HCT116 (cell line): ENCODE data around the gene CYP2A13. TPM values are rescaled to one million over a fixed set of nuclear protein-coding genes. Genes with fewer than 3 reads are reported as not detected.
"Not testable (repeated sequence)": the region's sequence is repeated elsewhere in the genome, so short reads cannot be mapped to it uniquely, and the experiment has no call there.

Experiments
- ATAC-seq: fragments of 200-7000 bp; cut with Tn5 transposase; 2 replicates; pipeline ENCODE4 v1.9.1; 2020; ENCODE audit warnings: mild to moderate bottlenecking, moderate library complexity
- BruUV-seq: library from RNA; stranded (reverse); fragments of 400-500 nt; replicated peaks from 2 replicates; lab custom pipeline; 2021; lab: Mats Ljungman, UMichigan
- CTCF ChIA-PET: fragments of 300-600 bp; sonication (Branson Sonifier 250); formaldehyde crosslinking; loops from one replicate; lab custom pipeline; 2021; ENCODE audit warnings: antibody characterized with exemption; lab: Charles Lee
- POLR2A ChIA-PET: fragments of 300-600, 350-600 bp; sonication (Branson Sonifier 250); formaldehyde crosslinking; loops from one replicate; lab custom pipeline; 2021; ENCODE audit warnings: antibody characterized with exemption; lab: Charles Lee
- RAD21 ChIA-PET, 2 experiments: fragments of 300-600 bp; sonication (Branson Sonifier 250); formaldehyde crosslinking; loops; one replicate each; lab custom pipeline; 2023; ENCODE audit warnings: low total read pairs in 2 of 2; ENCODE audit not compliant: uncharacterized antibody in 2 of 2, unreplicated experiment in 2 of 2, low non-redundant PET in 1 of 2; lab: Charles Lee
- DNase-seq: peaks from one replicate; pipeline ENCODE4 v3.0.0-alpha.2; 2010; ENCODE audit warnings: low read depth, low spot score
- H2AFZ ChIP-seq: fragments of 200-600 bp; shearing (Covaris generic), sonication (generic); 2 replicates; pipeline ENCODE4 v1.6.1; 2017; ENCODE audit warnings: low read depth, mixed run types, mixed read lengths, antibody characterized with exemption, low read length; ENCODE audit not compliant: poor library complexity, severe bottlenecking
- H3K27ac ChIP-seq: 2 replicates; pipeline ENCODE4 v1.5.1; 2012; ENCODE audit warnings: low read depth, low read length
- H3K27me3 ChIP-seq: fragments of 200-600 bp; sonication (generic); 2 replicates; pipeline ENCODE4 v1.6.1; 2016; ENCODE audit warnings: mixed run types, low read length, mixed read lengths; ENCODE audit not compliant: insufficient read depth
- H3K36me3 ChIP-seq, 2 experiments: fragments of 200-500 bp in 1 of 2; fragments of 200-600 bp in 1 of 2; sonication (Bioruptor generic) in 1 of 2; sonication (generic) in 1 of 2; 2 replicates each; pipeline versions ENCODE4 v1.5.1 to v1.6.1; 2014 to 2016; ENCODE audit warnings: low read length in 2 of 2, inconsistent platforms in 1 of 2, mixed read lengths in 1 of 2, mixed run types in 1 of 2; ENCODE audit not compliant: insufficient read depth in 2 of 2, control insufficient read depth in 1 of 2
- H3K4me1 ChIP-seq, 2 experiments: fragments of 200-600 bp in 1 of 2; sonication (generic) in 1 of 2; 2 replicates each; pipeline versions ENCODE4 v1.5.1 to v1.6.1; 2012 to 2017; ENCODE audit warnings: low read length in 2 of 2, inconsistent platforms in 1 of 2, mild to moderate bottlenecking in 1 of 2, mixed read lengths in 1 of 2, mixed run types in 1 of 2, moderate library complexity in 1 of 2; ENCODE audit not compliant: insufficient read depth in 2 of 2, control insufficient read depth in 1 of 2
- H3K4me2 ChIP-seq: fragments of 200-600 bp; sonication (generic); 2 replicates; pipeline ENCODE4 v1.6.1; 2017; ENCODE audit warnings: mixed run types, low read length, mixed read lengths
- H3K4me3 ChIP-seq, 2 experiments: fragments of 200-600 bp in 1 of 2; sonication (generic) in 1 of 2; replicated peaks in 1 of 2; 2 replicates each; pipeline ENCODE4 v1.5.1; 2011 to 2016; ENCODE audit warnings: low read length in 2 of 2, control low read depth in 1 of 2, low read depth in 1 of 2, mild to moderate bottlenecking in 1 of 2, mixed read lengths in 1 of 2, mixed run types in 1 of 2
- H3K79me2 ChIP-seq: fragments of 200-600 bp; sonication (generic); 2 replicates; pipeline ENCODE4 v1.6.1; 2017; ENCODE audit warnings: mild to moderate bottlenecking, mixed run types, low read length, moderate library complexity, mixed read lengths; ENCODE audit not compliant: insufficient read depth
- H3K9ac ChIP-seq: fragments of 200-600 bp; sonication (generic); 2 replicates; pipeline ENCODE4 v1.6.1; 2016; ENCODE audit warnings: low read length, mixed read lengths
- H3K9me2 ChIP-seq: fragments of 200-600 bp; sonication (generic), shearing (Covaris generic); 2 replicates; pipeline ENCODE4 v1.6.1; 2017; ENCODE audit warnings: mixed run types, mild to moderate bottlenecking, moderate library complexity; ENCODE audit not compliant: insufficient read depth
- H3K9me3 ChIP-seq, 2 experiments: fragments of 200-500 bp in 1 of 2; fragments of 200-600 bp in 1 of 2; sonication (Bioruptor generic) in 1 of 2; sonication (generic) in 1 of 2; 2 replicates each; pipeline ENCODE4 v1.6.1; 2014 to 2017; ENCODE audit warnings: low read length in 2 of 2, mixed read lengths in 2 of 2, inconsistent platforms in 1 of 2, low read depth in 1 of 2, mild to moderate bottlenecking in 1 of 2, mixed run types in 1 of 2, moderate library complexity in 1 of 2; ENCODE audit not compliant: control insufficient read depth in 1 of 2, insufficient read depth in 1 of 2
- H4K20me1 ChIP-seq: fragments of 200-600 bp; sonication (generic), shearing (Covaris generic); 2 replicates; pipeline ENCODE4 v1.6.1; 2017; ENCODE audit warnings: mixed run types, mild to moderate bottlenecking, moderate library complexity; ENCODE audit not compliant: insufficient read depth
- EZH2 ChIP-seq: fragments of 200-600 bp; sonication (generic); IDR thresholded peaks from 2 replicates; pipeline ENCODE4 v1.6.1; 2017; ENCODE audit warnings: antibody characterized with exemption, mixed run types
- FOSL1 ChIP-seq: IDR thresholded peaks from 2 replicates; pipeline ENCODE4 v1.6.1; 2012; ENCODE audit warnings: low read depth
- JUND ChIP-seq: IDR thresholded peaks from 2 replicates; pipeline ENCODE4 v1.6.1; 2012
- MAX ChIP-seq: IDR thresholded peaks from 2 replicates; pipeline ENCODE4 v1.6.1; 2012
- POLR2AphosphoS5 ChIP-seq: IDR thresholded peaks from 2 replicates; pipeline ENCODE4 v1.6.1; 2011; ENCODE audit warnings: mild to moderate bottlenecking, low read depth, low read length, moderate library complexity
- RAD21 ChIP-seq: IDR thresholded peaks from 2 replicates; pipeline ENCODE4 v1.6.1; 2012; ENCODE audit warnings: low read depth, mild to moderate bottlenecking
- SIN3A ChIP-seq: IDR thresholded peaks from 2 replicates; pipeline ENCODE4 v1.6.1; 2012; ENCODE audit warnings: low read depth
- SRF ChIP-seq: IDR thresholded peaks from 2 replicates; pipeline ENCODE4 v1.6.1; 2012; ENCODE audit warnings: low read depth
- YY1 ChIP-seq: IDR thresholded peaks from 2 replicates; pipeline ENCODE4 v1.6.1; 2011; ENCODE audit warnings: low read length, low read depth, moderate library complexity, mild to moderate bottlenecking; ENCODE audit not compliant: insufficient replicate concordance; ENCODE audit errors: extremely low read depth
- ZBTB33 ChIP-seq: IDR thresholded peaks from 2 replicates; pipeline ENCODE4 v1.6.1; 2011; ENCODE audit warnings: mild to moderate bottlenecking, low read length, moderate library complexity; ENCODE audit not compliant: insufficient replicate concordance; ENCODE audit errors: extremely low read depth
- intact Hi-C: fragments of 100-400 bp; cut with micrococcal nuclease; formaldehyde crosslinking; loops from 2 replicates; pipeline ENCODE4 v1.10.0; 2022
- total RNA-seq: library from RNA; stranded (reverse); gene quantifications from one replicate; pipeline ENCODE4 v1.2.1, GENCODE V29; 2021; ENCODE audit not compliant: unreplicated experiment

The CYP2A13 gene
- total RNA-seq, 1 experiment from 2014 or later, result not detected

GRCh38 chr19:41045095-41045494 lies 43.2 kb upstream of the CYP2A13 start:
- H3K9me3 ChIP-seq, H3K9ac ChIP-seq, intact Hi-C loops, DNase-seq, H3K9me2 ChIP-seq, CTCF ChIA-PET, H4K20me1 ChIP-seq, H3K4me1 ChIP-seq, H3K4me3 ChIP-seq, RAD21 ChIA-PET, H3K36me3 ChIP-seq, H2AFZ ChIP-seq, H3K4me2 ChIP-seq, BruUV-seq, POLR2A ChIA-PET, H3K27ac ChIP-seq, H3K79me2 ChIP-seq, H3K27me3 ChIP-seq: not testable (repeated sequence)
- TF ChIP-seq FOSL1, result 0 out of 2 replicates have a peak, but pooled peaks have one; percentile 9
- ATAC-seq, result peak; percentile 52; the same call in 1 of the 2 replicates

GRCh38 chr19:41050426-41050825 lies 37.8 kb upstream of the CYP2A13 start:
- DNase-seq, result no peak
- intact Hi-C loops, result no loop called here
- POLR2A ChIA-PET, result no interaction called here
- Histone ChIP-seq H3K9me3 (no peaks in the 10 kb centered on the region), H3K4me2 (no peak overlapping the region), H3K27me3 (peaks cover 20% of the 10 kb centered on the region), H3K4me1 (no peaks in the 10 kb centered on the region), H3K27ac (no peak overlapping the region), H3K36me3 (no peaks in the 10 kb centered on the region), H3K9me2 (no peaks in the 10 kb centered on the region), H3K79me2 (no peaks in the 10 kb centered on the region), H4K20me1 (no peaks in the 10 kb centered on the region), H3K9ac (no peak overlapping the region), H3K4me3 (no peak overlapping the region), H2AFZ (no peak overlapping the region)
- RAD21 ChIA-PET, result no interaction called here
- ATAC-seq, result no peak
- TF ChIP-seq JUND (no peak), EZH2 (no peak), SIN3A (no peak), YY1 (no peak), SRF (no peak), ZBTB33 (no peak), POLR2AphosphoS5 (no peak), FOSL1 (no peak), RAD21 (no peak), MAX (no peak)
- no TSS peak for BruUV-seq
- CTCF ChIA-PET, result no interaction called here

GRCh38 chr19:41052162-41052561 lies 36.1 kb upstream of the CYP2A13 start:
- H4K20me1 ChIP-seq, POLR2A ChIA-PET, H3K9ac ChIP-seq, intact Hi-C loops, H3K9me2 ChIP-seq, H3K36me3 ChIP-seq, H3K4me2 ChIP-seq, H3K27ac ChIP-seq, ATAC-seq, H3K9me3 ChIP-seq, H3K79me2 ChIP-seq, DNase-seq, H3K4me3 ChIP-seq, BruUV-seq, RAD21 ChIA-PET, H3K4me1 ChIP-seq, H2AFZ ChIP-seq: not testable (repeated sequence)
- CTCF ChIA-PET, result interaction anchor here (0.8 kb wide), 1 partner anchor 77 kb away, joined by 4 read pairs; no protein-coding TSS in a partner anchor
- peaks cover 26% of the 10 kb centered on the region for H3K27me3 ChIP-seq
